ENCODE results near the gene OSBPL9. TPM values are rescaled to one million over a fixed set of nuclear protein-coding genes. Genes with fewer than 3 reads are reported as not detected.

Gene OSBPL9
- total RNA-seq, 1 donor from 2014 or later = 63.7 TPM

- Mint-ChIP-seq H3K36me3 (ENCODE audit: low read depth) (peaks cover 4% of the 10 kb centered on the region), H3K9me3 (no peaks in the 10 kb centered on the region), H3K27me3 (no peaks in the 10 kb centered on the region), H3K4me1 (peaks cover 30% of the 10 kb centered on the region), H3K27ac (no peak overlapping the region), H3K4me3 (peak overlapping the region; percentile 99)
- DNase-seq = no peak
- no peak for ATAC-seq (ENCODE audit: low read depth)
- TF ChIP-seq CTCF (IDR thresholded peaks at IDR 0.05) = no peak
- CTCF ChIA-PET = no interaction called here
- POLR2A ChIA-PET = no interaction called here
- intact Hi-C loops (cut with micrococcal nuclease) = loop anchor here (5.0 kb wide), 2 partner anchors 124 to 751 kb away; partner anchors contain the start of gene CC2D1B
These were observed 402 bp upstream of the OSBPL9 start for GRCh38 chr1:51616490-51616889.

GRCh38 chr1:51618715-51619114, 1.8 kb downstream of the OSBPL9 start:
- no peak for DNase-seq
- POLR2A ChIA-PET = no interaction called here
- CTCF ChIA-PET = no interaction called here
- H3K27me3 Mint-ChIP-seq = no peaks in the 10 kb centered on the region
- TF ChIP-seq CTCF (IDR thresholded peaks at IDR 0.05) = no peak
- no peaks in the 10 kb centered on the region for H3K9me3 Mint-ChIP-seq
- H3K36me3 Mint-ChIP-seq (ENCODE audit: low read depth) = peaks cover 4% of the 10 kb centered on the region
- no peak overlapping the region for H3K4me3 Mint-ChIP-seq
- no peak overlapping the region for H3K27ac Mint-ChIP-seq
- intact Hi-C loops (cut with micrococcal nuclease) = loop anchor here (5.0 kb wide), 2 partner anchors 126 to 749 kb away; partner anchors contain the start of gene CC2D1B
- peaks cover 42% of the 10 kb centered on the region for H3K4me1 Mint-ChIP-seq
- ATAC-seq (ENCODE audit: low read depth) = no peak

GRCh38 chr1:51620470-51620869, 3.6 kb downstream of the OSBPL9 start:
- no peak for TF ChIP-seq CTCF (IDR thresholded peaks at IDR 0.05)
- POLR2A ChIA-PET = no interaction called here
- ATAC-seq (ENCODE audit: low read depth) = no peak
- Mint-ChIP-seq H3K9me3 (no peaks in the 10 kb centered on the region), H3K4me3 (no peak overlapping the region), H3K27ac (no peak overlapping the region), H3K27me3 (no peaks in the 10 kb centered on the region), H3K36me3 (ENCODE audit: low read depth) (peaks cover 4% of the 10 kb centered on the region), H3K4me1 (peaks cover 43% of the 10 kb centered on the region)
- intact Hi-C loops (cut with micrococcal nuclease) = no loop called here
- CTCF ChIA-PET = no interaction called here
- DNase-seq = no peak

- Mint-ChIP-seq H3K4me1 (peaks cover 42% of the 10 kb centered on the region), H3K27ac (no peak overlapping the region), H3K36me3 (ENCODE audit: low read depth) (peaks cover 4% of the 10 kb centered on the region), H3K27me3 (no peaks in the 10 kb centered on the region), H3K4me3 (no peak overlapping the region), H3K9me3 (no peaks in the 10 kb centered on the region)
- DNase-seq (no peak), ATAC-seq (ENCODE audit: low read depth) (no peak)
- intact Hi-C loops (cut with micrococcal nuclease) = no loop called here
- ChIA-PET CTCF (no interaction called here), POLR2A (no interaction called here)
- TF ChIP-seq CTCF (IDR thresholded peaks at IDR 0.05) = no peak
These were observed 4.3 kb downstream of the OSBPL9 start for GRCh38 chr1:51621161-51621560.

GRCh38 chr1:51621841-51622454, 5.1 kb downstream of the OSBPL9 start:
- Mint-ChIP-seq H3K36me3 (ENCODE audit: low read depth) (peaks cover 5% of the 10 kb centered on the region), H3K27ac (no peak overlapping the region), H3K9me3 (no peaks in the 10 kb centered on the region), H3K4me1 (peaks cover 37% of the 10 kb centered on the region), H3K4me3 (no peak overlapping the region), H3K27me3 (no peaks in the 10 kb centered on the region)
- POLR2A ChIA-PET = no interaction called here
- TF ChIP-seq CTCF (IDR thresholded peaks at IDR 0.05) = no peak
- DNase-seq (no peak), ATAC-seq (ENCODE audit: low read depth) (no peak)
- CTCF ChIA-PET = no interaction called here
- intact Hi-C loops (cut with micrococcal nuclease) = no loop called here
